ENCODE measurements around the gene GPR108.

DNA sequence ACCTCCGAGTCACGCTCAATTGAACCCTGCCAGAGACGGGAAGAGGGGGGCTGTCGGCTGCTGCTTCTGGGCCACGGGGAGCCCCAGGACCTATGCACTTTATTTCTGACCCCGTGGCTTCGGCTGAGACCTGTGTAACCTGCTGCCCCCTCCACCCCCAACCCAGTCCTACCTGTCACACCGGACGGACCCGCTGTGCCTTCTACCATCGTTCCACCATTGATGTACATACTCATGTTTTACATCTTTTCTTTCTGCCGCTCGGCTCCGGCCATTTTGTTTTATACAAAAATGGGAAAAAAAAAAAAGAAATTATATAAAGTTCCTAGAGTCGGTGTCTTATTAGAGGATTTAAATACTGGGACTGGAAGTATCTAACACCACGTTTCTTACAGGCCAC lies 13.8 kb upstream of the GPR108 start:
- TF ChIP-seq, protein P1, sequence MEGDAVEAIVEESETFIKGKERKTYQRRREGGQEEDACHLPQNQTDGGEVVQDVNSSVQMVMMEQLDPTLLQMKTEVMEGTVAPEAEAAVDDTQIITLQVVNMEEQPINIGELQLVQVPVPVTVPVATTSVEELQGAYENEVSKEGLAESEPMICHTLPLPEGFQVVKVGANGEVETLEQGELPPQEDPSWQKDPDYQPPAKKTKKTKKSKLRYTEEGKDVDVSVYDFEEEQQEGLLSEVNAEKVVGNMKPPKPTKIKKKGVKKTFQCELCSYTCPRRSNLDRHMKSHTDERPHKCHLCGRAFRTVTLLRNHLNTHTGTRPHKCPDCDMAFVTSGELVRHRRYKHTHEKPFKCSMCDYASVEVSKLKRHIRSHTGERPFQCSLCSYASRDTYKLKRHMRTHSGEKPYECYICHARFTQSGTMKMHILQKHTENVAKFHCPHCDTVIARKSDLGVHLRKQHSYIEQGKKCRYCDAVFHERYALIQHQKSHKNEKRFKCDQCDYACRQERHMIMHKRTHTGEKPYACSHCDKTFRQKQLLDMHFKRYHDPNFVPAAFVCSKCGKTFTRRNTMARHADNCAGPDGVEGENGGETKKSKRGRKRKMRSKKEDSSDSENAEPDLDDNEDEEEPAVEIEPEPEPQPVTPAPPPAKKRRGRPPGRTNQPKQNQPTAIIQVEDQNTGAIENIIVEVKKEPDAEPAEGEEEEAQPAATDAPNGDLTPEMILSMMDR (IDR thresholded peaks at IDR 0.05) = no peak
- TF ChIP-seq POLR2A (IDR thresholded peaks at IDR 0.05) = no peak

Measured in heart left ventricle (tissue), 13 donors.